DOHH2 (cell line): ENCODE data around the gene OR56B4.

Experiments
- CTCF ChIP-seq: fragments of 200-600 bp; sonication (generic); IDR thresholded peaks from one replicate; pipeline ENCODE4 v1.5.1; 2014; ENCODE audit warnings: antibody characterized with exemption, mild to moderate bottlenecking, low read depth, low read length; ENCODE audit not compliant: poor library complexity, severe bottlenecking
- EZH2phosphoT487 ChIP-seq: fragments of 200-600 bp; sonication (generic); IDR thresholded peaks from 2 replicates; pipeline ENCODE4 v1.6.1; 2017; ENCODE audit warnings: borderline replicate concordance, mild to moderate bottlenecking, antibody characterized with exemption, low read length, moderate library complexity, mixed read lengths

GRCh38 chr11:6132431-6132830 is 24.9 kb downstream of the OR56B4 start:
- TF ChIP-seq CTCF (no peak), EZH2phosphoT487 (no peak)
